ENCODE data around the gene PRG2.
"Not testable (repeated sequence)": the region's sequence is repeated elsewhere in the genome, so short reads cannot be mapped to it uniquely, and the experiment has no call there.

The PRG2 gene

DNA sequence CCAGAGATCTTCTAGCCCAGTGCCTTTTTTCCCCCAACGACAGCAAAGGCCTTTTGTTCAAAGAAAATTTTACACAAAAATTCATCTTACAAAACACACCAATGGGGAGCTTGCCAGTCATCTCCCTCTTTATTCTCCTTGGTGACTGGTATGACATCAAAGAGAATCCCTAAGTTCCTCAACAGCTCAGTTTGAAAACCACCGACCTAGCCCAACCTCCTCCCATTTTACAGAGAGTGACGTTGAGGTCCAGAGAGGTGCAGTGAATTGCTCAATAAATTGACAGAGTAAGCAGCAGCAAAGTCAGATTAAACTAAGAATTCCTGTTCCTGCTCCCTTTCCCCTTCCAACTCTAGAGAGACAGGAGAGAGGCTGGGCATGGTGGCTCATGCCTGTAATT lies 28.7 kb upstream of the PRG2 start:
- no peak for DNase-seq (ENCODE audit: low read depth)

DNA sequence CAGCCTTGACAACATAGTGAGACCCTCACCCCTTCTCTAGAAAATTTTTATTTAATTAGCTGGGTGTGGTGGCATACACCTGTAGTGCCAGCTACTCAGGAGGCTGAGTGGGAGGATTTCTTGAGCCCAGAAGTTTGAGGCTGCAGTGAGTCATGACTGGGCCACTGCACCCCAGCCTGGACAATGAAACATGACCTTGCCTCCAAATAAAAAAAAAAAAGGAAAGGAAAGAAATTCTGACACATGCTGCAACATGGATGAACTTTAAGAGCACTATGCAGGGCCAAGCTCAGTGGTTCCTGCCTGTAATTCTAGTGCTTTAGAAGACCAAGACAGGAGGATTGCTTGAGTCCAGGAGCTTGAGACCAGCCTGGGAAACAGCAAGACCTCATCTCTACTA lies 27.7 kb upstream of the PRG2 start:
- DNase-seq (ENCODE audit: low read depth) = no peak

DNA sequence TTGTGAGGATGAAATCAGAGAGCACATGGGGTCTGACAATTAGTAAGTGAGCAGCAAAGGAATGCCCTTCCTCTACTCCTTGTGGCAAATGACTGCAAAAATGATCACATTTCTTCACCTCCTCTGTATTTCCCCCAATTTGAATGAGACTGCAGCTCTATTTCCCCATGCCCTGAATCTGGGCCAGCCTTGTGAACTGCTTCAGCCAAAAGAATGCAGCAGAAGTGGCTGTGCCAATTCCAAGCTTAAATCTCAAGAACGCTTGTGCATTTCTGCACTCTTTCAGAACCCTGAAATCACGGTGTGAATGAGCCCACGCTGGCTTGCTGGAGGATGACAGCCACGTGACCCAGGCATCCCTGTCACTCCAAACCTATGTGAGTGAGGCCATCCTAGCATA lies 26.6 kb upstream of the PRG2 start:
- DNase-seq (ENCODE audit: low read depth) = no peak

GRCh38 chr11:57416436-57416835 lies 26.0 kb upstream of the PRG2 start:
- no peak for DNase-seq (ENCODE audit: low read depth)

DNA sequence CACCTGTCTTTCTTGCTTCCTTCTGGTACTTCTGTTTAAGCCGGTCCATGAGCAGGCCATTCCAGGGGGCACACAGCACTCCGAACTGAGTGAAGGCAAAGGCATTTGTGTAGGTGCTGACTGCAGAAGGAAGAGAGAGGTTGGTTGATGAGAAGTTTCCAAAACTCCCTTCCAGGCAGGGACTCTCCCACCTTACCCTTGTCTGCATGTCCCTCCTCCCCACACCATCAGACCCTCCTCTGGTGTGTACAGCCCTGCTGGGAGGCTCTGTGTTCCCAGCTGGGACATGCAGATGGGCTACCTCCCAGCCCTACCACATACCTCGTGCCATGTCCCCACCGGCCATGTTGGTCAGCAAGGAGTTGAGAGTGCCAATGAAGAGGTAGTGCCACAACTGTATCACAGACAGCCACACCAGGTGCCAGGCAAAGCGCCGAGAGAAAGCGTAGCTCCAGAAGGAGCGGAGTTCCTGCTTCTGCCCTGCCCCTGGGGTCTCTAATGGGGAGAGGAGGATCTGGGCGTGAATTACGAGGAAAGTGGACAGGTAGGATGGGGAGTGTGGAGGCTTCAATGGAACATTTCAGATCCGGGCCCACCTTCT lies 24.3 kb upstream of the PRG2 start:
- DNase-seq (ENCODE audit: low read depth) = no peak

DNA sequence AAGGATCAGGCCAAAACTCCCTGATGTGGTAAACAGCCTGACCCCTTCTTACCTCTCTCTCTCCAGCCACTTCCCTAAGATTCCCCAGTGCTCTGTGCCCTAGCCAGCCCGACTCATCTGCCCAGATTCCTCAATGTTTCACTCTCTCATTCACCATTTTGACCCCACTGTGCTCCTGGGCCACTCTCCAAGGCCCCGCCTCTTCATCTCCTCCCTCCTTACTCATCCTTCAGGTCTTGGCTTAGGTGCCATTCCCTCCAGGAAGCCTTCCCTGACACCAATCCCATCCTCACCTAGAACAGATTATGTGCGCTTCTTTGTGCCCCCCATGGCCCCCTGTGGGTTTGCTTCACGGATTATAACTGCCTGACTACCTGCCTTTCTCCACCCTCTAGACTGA lies 23.2 kb upstream of the PRG2 start:
- no peak for DNase-seq (ENCODE audit: low read depth)

- no peak for DNase-seq (ENCODE audit: low read depth)
These were observed 19.8 kb upstream of the PRG2 start for GRCh38 chr11:57410287-57410686.

- no peak for DNase-seq (ENCODE audit: low read depth)
These were observed 19.1 kb upstream of the PRG2 start for GRCh38 chr11:57409321-57410100.

- DNase-seq (ENCODE audit: low read depth) = no peak
These were observed 18.3 kb upstream of the PRG2 start for GRCh38 chr11:57408771-57409170.

DNA sequence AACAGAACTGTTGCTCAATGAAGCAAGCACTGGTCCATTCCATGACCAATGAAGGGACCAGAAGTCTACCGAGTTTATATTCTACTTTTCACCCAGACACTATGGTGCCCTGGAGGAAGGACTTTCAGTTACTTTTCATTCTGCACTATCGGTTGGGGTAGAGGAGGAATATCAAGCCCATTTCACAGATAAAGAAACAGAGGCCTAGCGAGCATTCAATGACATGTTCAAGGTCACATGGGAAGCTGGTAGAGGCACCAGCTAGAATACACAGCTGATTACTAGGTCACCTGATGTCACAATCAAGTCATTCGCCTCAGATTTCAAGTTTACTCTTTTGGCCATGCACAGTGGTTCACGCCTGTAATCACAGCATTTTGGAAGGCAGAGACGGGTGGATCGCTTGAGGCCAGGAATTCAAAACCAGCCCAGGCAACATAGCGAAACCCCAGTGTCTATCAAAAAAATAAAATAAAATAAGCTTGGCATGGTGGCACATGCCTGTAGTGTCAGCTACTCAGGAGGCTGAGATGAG lies 17.6 kb upstream of the PRG2 start:
- no peak for DNase-seq (ENCODE audit: low read depth)

- no peak for DNase-seq (ENCODE audit: low read depth)
These were observed 16.8 kb upstream of the PRG2 start for GRCh38 chr11:57407010-57407920.

GRCh38 chr11:57406337-57406904 lies 16.0 kb upstream of the PRG2 start:
- no peak for DNase-seq (ENCODE audit: low read depth)

DNA sequence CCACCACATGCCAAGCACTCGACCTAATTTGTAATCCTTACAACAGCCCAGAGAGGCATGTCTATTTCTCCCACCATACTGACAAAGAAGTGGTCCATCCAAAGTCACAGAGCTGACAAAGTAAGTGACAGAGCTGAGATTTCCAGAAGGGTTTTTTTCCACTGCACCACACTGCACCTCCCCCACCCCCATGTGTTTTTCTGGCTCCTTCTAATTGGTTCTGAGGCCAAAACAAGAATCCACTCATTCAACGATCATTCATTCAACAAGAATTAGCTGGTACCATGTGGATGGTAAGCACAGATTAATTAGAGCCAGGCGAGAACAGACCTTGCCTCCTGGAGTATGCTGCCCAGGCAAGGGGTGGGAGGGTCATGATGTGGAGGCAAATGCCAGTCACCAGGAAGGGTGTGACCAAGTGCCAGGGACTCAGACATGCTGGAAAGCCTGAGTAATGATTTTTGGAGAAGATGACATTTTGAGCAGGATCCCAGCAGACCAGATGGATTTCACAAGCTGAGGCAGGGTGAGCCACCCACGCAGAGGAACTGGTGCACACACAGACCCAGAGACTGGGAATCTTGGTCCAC lies 14.9 kb upstream of the PRG2 start:
- no peak for DNase-seq (ENCODE audit: low read depth)

DNA sequence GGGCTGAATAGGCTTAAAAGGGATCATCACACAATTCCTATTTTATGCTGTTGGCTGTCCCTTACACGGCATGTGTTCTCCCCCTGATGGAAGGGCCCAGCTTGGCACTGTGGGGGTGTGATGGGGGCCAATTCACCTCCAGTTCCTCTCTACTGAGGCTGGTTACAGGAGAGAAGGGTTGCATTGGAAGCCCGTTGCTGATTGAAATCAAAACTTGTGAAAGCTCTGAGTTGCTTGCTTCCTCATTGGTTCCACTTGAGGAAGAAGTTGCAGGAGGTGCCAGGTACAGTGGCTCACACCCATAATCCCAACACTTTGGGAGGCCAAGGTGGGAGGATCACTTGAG lies 13.3 kb upstream of the PRG2 start:
- no peak for DNase-seq (ENCODE audit: low read depth)

DNA sequence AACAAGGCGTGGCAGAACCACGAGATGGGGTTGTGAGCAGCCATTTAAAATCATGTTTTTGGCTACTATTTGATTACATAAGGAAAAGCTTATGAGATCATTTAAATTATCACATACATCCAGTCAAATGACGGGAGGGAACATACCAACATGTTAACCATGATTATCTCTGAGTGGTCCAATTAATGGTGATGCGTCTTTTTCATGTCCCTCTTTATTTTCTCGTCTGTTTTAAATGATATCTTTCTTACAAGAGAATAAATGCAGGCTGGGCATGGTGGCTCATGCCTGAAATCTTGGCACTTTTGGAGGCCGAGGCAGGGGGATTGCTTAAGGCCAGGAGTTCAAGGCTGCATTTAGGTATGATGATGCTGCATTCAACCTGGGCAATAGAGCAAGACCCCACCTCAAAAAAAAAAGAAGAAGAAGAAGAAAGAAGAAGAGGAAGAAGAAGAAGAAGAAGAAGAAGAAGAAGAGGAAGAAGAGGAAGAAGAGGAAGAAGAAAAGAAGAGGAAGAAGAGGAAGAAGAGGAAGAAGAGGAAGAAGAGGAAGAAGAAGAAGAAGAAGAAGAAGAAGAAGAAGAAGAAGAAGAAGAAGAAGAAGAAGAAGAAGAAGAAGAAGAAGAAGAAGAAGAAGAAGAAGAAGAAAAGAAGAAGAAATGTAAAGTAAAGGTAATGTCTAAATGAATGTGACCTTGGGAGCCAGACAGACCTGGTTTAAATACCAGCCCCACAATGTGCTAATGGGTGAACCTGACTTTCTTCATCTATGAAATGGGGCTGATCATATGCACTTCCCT lies 12.8 kb upstream of the PRG2 start:
- not testable (repeated sequence) for DNase-seq (ENCODE audit: low read depth)

DNA sequence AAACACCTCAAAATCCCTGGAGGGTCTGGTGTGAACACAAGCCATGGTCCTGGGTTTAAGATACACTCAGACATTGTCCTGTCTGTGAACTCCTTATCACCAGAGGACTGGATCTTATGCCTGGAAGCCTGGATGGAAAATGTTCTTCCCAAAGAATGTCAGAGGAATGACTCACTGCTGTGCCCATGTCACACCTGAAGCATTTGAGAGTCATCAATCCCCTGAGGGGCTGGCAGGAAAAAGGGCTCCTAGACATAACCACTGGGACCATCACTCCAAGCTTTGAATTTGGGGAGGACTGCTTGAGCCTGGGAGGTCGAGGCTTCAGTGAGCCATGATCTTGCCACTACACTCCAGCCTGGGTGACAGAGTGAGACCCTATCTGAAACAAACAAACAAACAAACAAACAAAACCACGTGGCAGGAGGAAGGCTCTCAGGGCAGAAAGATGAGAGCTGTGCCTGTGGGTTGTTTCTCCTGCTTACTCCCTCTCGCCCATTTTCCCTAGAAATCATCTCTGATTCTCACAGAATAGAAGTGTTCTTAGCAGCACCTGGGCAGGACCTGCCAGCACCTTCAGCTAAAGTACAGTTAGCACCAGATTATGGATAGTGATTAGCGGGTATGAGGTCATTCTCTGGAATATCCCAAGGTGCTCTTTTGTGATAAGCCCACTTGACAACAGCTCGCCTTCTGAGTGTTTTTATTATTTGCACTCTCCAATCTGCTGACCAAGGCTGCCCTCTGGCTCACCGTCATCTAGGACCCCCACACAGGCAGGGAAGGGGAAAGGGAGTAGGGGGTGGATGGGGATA lies 11.9 kb upstream of the PRG2 start:
- DNase-seq (ENCODE audit: low read depth) = no peak

DNA sequence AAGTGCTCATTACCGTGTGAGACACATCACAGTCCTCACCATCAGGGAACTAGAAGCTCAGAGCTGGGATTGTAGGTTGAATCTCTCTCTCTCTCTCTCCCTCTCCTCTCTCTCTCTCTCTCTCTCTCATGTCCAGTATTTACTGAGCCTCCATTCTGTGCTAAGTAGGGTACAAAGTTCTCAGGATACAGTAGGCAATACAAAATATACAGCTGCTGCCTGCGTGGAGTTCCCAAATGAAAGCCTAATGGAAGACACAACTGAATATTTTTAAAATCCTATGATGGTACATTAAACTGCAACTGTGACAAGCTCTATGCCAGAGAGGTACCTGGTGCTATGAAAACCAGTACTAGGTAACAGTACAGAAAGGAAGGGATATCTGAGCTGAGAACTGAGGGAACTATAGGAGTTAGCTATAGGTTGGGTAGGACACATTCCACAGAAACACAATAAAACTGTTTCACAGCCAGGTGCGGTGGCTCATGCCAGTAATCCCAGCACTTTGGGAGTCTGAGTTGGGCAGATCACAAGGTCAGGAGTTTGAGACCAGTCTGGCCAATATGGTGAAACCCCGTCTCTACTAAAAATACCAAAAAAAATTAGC lies 9.6 kb upstream of the PRG2 start:
- DNase-seq (ENCODE audit: low read depth) = no peak

GRCh38 chr11:57399221-57399620 lies 8.8 kb upstream of the PRG2 start:
- DNase-seq (ENCODE audit: low read depth) = no peak

GRCh38 chr11:57397394-57397990 lies 7.0 kb upstream of the PRG2 start:
- no peak for DNase-seq (ENCODE audit: low read depth)

Data from T follicular helper cell (primary cell).